Hematopoietic multipotent progenitor cell treated with erythropoietin and hydrocortisone succinate and interleukin-3 and kit ligand, for 17 days (in vitro differentiated cells): ENCODE measurements around the gene NPR2.

Experiments used
- DNase-seq: peaks from one replicate; pipeline ENCODE4 v3.0.0-alpha.2; 2015; ENCODE audit warnings: low spot score

Gene NPR2

DNA sequence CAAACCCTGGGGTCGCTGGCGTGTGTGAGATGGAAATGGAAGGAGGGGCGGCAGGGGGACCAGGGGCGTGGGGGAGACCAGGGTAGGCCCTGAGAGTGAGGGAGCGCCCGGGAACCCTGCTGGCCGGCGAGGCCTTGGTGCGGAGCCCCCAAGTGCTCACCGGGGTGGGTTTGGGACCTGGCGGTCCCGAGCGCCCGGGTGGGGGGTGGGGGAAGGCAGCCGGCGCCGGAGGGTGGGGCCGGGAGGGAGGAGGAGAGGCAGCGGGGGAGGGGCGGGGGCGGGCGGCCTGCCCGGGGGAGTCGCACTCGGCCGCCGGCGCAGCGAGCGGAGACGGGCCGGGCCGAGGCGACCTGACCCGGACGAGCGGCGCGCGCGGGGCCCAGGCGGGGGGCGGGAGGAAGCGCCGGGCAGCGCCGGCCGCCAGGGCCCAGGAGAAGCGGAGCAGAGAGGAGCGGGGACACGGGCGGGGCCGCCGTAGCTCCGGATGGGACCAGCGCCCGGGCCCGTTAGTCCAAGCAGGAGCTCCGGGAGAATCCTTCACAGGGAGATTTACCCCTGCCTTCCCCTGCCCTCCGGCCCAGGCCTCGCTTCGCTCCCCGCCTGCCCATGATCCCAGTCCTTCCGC is at the start of gene NPR2:
Gene NPR2, plus strand, starts transcription at position 295 of the 625 bp plus-strand sequence. CDS start 818 bp downstream, outside the sequence.
- DNase-seq, result no peak

DNA sequence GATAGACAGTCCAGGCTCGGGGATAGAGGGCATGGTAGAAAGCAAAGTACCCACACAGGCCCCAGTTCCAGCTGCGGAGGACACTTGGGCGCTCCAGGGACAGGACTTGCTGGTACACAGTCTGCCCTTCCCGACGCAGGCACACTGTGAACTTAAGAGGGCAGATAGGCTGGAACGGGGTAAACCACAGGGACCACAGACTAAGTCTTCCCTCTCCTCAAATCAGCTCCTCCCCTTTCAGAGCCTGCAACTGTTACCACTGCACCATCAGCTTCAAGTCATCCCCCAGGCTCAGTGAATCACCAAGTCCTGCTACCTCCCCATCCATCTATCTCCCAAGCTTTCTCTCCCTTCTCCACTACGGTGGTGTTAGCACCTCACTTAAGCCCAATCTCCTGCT is 49.7 kb upstream of the NPR2 start:
- DNase-seq, result no peak

DNA sequence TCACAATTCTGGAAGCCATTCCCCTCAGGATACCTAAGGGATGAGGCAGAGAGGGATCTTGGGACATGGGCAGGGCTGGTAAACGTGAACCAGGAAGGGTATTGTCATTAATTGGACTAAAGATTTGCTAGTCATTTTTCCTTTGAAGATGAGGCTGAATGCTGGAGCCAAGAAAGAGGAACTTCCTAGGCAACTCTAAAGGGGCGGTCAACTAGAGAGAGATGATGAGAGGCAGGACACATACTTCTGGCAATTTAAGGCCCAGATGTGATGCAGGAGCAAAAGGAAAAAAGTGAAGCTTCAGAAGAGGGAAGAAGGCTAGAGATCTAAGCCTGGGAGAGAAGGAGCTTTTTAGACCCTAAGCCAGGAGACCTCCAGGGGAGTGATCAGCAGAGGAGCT is 47.9 kb upstream of the NPR2 start:
- no peak for DNase-seq

DNA sequence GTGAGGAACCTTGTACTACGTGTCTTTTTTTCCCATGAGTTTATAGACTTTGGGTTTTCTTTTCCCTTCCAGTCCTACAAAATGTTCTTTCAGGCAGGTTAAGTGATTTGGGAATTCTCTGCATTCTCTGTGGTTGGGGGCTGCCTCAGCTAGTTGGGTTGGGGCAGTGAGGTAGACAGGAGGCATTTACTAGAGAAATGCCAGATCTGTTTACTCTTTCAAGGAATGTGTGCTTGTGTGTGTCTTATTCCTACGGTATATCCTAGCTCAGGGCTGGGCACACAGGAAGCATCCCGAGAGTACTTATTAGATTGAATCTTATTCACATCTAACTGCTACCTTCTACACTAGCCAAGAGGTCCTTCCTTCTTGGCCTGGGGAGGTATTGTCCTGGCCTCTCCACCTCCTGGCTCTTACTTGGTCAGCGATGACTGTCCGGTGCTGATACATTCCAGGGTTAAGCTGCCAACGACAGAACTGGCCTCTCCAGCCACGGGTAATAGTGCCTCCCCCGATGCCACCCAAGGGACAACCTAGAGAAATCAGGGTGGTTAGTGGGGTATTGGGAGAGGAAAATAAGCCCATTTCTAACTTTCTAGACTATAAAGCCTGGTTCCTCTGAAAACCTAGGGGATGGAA is 47.4 kb upstream of the NPR2 start:
- DNase-seq, result no peak

DNA sequence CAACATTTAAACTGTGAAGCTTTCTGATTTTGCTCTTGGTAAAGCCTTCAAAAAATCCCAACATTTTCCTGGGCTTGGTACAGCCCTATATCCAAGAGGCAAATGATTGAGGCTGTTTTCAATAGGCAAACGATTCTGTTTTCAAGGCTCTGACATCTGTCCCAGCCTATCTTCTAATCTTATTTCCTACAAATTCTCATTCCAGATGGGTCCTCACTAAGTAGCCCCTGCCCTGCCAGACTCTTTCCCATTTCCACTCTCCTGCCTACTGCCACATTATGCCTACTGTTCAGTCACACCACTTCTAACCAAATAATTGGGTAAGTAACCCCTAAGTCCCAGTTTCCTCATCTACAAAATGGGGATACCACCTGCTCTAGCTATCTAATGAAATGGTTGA is 45.8 kb upstream of the NPR2 start:
- no peak for DNase-seq

DNA sequence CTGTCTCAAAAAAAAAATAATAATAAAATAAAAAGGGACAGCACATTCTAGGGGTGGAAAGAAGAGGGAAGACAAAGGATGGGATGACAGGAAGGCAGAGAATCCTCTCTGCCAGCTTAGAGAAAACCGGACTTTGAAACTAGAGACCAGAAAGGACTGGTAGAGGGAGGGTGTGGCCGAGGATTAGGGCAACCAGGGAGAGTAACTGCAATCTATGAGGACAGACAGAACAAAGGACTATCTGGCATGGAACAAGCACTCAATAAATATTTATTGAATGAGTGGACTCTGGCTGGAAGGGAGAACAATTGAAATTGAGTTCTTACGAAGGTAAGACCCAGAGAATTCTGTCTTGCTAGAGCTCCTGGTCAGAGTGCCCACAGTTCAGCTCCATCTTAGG is 44.8 kb upstream of the NPR2 start:
- DNase-seq, result no peak

DNA sequence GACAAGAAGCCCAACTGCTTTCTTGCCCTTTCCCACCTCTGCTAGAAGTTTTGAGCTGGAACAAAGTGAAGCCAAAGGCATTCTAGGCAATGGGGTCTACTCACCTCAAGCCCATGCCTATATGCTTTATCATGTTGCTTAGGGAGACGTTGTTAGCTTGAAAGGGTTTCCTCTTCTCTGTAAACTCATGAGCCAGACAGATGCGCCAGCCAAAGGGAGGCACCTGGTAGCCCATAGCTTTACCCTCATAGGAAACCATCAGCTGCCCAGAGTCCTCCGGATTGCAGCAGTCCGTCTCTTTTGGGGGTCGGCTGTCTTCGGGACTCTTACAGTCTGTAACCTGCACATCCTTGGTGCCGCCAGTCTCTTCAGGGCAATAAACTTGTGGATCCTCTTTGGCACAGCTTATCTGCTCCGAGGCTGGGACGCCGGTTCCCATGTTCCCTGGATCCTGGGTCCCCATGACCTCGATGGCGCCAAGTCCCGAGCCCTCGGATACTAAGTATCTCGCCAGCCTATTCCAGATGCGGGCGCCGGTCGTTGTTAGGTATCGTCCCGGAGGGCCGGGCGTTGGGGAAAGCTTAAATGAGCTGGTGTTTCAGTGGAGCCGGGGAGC is 43.0 kb upstream of the NPR2 start:
- no peak for DNase-seq

DNA sequence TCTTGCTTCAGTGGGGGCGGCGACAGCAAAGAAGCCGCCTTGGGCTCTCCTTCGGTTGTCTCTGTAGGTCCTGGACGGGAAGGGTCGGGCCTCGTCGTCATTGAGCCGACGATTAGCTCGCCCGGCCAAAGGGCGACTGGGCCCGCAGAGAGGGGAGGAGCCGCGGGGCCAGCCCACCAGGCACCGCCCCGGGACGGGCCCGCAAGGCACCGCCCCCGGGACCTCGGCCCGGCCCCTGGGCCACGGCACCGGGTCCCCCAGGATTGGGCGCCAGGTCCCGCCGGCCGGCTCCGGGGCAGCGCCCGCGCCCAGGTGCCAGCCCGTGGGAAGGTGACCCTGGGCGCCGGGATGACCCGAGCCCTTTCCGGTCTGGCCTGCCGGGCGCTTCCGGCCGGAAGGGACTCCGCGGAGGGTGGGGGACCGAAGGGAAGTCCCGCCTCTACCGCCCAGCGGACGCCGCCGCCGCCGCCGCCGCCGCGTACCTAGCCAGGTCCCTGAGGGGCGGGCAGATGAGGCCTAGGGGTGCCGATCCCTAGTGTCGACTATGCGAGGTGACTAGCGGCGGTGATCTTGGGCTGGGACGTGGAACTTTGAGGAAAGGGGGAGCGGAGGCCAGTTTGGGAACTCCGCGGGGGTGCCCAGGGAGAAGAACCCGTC is 42.4 kb upstream of the NPR2 start, which contains the start of the genes GBA2 and RGP1:
Gene GBA2, minus strand, starts transcription at position 371 of the 657 bp plus-strand sequence. CDS start 524 bp downstream, outside the sequence.
Gene RGP1, plus strand, starts transcription at position 430 of the 657 bp plus-strand sequence. CDS start 469 bp downstream, outside the sequence.
- DNase-seq, result peak; percentile 73

DNA sequence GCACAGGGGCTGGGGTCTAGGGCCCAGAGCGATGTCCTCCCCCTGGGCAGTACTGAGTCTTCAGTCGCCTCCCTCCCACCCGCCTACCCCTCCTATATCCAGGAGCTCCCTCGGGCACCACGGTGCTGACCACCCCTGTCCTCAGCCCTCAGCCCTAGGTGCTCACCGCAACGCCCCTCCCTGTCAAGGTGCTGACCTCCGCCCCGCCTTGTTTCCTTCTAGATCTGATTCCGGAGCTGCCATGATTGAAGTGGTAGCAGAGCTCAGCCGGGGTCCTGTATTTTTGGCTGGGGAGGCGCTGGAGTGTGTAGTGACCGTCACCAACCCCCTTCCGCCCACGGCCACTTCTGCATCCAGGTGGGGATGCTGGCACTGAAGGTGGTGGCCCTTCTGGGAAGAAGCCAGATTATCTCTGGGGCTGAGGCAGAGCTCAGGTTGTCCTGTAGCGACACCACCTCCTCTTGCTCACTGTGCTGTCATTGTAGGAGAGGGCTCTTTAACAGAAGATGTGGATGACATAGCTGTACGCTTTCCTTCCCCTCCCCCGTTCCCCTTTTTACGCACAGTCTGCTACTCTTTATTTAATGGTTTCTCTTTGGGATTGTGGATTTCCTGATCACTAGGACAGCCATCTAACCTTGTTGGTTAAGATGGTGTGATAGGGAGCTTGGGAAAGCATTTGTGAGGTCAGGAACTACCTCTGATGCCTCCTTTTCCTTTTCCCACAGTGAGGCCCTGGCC is 41.7 kb upstream of the NPR2 start:
- DNase-seq, result peak; percentile 20

DNA sequence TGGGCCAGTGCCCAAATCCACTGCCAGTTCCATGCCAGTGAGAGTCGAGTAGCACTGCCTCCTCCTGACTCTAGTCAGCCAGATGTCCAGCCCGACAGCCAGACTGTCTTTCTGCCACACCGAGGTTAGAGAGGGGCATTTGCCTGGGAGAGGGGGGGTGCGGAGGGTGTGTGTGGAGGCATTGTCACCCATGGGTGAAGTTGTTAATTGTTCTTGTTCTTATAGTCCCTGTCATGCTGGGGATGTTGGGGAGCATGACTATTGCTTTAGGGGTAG is 41.2 kb upstream of the NPR2 start:
- DNase-seq, result no peak

DNA sequence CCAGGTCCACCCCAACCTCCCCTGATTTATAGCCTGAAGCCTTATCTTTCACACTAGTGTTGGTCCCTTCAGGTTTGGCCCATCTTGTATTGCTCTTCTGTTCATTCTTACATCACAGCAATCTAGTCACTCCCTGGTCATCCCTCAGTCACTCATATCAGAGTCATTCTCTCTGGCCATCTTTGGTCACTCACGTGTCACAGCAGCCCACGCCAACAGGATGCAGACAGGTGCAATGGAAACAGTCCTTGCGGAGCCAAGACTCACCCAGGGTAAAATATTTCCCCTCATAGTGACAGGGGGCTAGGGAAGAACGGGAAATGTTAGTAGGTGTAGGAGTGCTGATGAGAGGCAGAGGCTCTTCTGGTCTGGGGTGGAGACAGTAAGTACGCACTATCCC is 37.9 kb upstream of the NPR2 start:
- DNase-seq, result no peak

DNA sequence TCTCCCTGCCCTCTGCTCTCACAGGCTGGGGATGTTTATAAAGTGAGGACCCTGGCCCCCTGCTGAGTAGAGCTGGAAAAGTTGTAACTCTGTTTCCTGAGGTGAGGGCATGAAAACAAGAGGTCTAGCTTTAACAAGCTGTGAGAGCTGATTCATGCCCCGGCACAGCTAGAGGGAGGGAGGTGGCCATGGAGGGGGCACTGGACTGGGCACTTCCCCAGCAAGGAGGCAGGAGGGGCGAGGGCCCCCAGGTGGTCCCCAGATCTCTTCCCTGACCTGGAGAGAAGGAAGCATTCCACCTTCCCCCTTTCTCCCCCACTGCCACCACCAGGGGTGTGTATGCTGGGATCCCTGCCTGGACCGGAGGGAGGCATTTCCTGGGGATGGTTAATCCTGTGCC is 37.1 kb upstream of the NPR2 start, which contains the start of gene MSMP:
Gene MSMP, minus strand, starts transcription at position 13 of the 400 bp plus-strand sequence. CDS start 147 bp downstream, outside the sequence.
- DNase-seq, result no peak

DNA sequence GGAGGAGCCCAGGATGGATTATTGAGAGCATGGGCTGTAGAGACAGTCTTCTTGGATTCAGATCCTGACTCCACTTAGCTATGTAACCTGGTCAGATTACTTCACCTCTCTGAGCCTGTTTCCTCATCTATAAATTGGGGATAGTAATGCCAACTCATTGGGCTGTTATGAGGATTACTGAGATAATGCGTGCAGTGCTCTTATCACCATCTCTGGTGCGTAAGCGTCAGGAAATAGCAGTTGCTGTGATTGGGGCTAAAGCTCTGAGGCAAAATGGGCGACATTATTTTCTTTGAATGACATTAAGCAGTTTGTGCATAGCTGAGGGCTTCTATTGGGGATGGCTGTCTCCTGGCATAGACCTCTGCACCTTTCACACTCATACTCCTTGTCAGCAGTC is 36.3 kb upstream of the NPR2 start:
- no peak for DNase-seq

DNA sequence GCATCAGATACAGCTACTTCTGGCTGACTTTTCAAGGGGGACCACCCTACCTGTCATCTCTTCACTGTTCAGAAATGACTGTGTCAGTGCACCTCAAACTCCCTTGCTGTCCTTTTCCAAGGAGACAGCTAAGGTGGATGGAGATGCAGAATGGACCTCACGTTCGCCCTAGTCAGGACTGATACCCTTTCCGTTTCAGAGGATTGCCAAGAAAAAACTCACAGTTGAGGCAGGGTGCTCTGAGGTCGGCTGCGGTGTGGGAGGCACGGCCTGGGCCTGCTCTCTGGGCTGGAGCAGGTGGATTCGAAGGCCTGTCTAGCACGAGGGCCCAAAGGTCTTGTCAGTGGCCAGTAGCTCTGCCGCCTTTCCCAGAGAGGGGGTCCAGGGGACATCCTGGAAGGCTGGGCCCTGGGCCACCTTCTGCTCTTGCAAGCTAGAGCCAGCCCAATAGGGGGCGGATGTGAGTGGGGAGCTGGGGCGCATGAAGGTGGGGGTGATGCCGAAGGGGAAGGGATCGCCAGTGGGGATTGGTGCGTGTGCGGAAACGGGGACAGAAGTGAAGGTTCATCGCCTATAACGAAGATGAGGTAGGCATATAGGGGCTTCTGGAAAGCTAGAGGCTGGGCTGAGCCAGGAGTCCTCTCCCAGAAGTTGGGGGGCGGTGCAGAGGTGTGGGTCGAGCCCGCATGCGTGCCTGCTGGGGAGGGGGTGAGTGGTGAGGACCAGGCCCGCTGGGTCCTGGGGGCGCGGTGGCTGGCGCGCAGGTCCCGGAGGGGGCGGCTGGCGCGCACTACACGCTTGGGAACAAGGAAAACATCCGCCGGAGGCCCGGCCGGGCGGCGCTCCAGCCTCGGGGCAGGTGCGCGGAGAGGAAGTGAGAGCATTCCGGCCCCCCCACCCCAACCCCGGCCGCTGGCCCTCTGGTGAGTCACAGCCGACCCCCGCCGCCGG is 34.8 kb upstream of the NPR2 start:
- peak; percentile 39 for DNase-seq

DNA sequence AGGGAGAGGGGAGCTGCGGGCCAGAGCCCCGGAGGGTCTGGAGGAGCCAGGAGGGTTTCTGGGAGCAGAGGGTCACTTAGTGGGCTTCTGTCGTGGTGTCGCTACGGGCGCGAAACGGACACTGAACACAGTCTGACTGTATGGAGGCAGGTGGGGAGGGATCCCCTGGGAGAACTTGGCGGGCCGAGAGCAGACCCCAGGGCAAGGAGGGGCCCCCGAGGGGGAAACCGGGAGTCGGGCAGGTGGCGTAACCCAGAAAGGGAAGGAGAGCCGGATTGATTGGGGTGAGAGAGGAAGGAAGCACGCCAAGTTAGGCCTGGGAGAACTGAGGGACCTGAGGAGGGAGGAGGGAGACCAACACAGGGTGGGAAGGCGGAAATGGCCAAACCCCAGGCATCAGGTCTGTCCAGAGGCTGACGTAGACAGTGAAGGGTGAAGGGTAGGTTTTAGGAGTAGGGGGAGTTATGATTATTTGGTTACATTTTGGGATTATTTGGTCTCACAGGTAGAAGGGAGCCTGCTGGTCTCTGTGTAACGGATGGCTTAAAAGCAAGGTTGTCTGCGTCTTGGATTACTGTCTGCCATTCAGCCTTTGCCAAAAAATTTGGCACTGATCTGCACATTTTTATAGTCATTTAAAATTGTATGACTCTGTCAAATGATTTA is 34.0 kb upstream of the NPR2 start:
- no peak for DNase-seq

DNA sequence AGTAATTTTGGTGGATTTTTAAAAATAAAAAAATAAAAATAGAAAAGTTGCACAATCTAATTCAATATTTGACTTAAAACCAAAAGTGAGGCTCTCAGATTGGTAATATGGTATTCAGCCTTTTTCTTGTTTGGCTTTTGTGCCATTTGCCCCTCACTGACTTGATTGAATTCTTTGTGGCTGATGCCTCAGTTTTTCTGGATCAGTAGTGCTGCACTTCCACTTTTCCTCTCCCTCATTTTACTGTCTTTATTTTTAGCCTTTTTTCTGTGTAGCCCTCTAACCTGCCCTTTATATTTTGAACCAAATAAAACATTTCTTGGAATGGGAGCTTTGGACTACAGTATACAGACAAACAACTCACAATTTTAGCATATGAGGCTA is 33.5 kb upstream of the NPR2 start:
- no peak for DNase-seq

DNA sequence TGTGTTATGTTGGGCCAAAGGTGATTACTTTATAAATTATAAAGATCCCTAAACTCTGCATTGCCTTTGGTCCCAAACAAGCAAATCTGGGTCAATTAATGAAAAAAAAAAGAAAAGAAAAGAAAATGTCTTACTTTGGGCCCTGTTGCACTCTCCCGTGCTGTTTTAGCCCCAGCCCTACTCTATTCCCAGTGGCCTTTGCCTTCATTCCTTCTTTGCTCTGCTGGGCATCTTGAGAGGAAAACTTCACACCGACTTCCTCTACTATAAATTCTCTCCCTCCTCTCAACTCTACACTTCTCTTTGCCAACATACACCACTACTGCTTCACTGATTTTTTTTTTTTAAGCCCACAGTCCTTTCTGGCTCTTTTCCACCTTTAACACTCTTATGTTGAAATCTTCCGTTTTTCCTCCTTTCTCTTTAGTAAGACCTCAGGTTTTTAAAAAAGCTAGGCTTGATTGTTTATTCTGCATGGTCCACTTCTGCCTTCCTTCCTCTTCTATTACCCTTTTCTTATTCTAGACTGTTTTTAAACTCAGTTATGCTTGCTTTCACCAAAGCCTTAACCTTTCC is 32.8 kb upstream of the NPR2 start:
- no peak for DNase-seq

DNA sequence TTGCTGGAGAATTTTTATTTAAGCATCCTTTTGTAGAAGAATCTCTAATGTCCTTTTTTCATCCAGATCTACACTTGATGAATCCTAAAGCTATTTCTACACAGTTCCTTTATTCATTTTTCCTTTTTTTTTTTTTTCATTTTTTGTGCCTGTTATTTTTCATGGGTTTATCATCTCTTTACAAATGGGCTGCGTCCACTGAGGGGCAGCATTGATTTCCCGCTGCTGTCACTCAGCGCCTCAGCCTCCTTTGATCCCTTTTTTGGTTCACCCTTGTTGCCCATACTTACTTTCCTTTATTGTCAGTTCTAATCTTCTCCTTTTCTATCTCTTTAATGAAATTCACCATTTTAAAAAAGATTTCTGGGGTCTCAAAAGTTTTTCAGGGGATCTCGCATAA is 31.6 kb upstream of the NPR2 start:
- DNase-seq, result no peak

DNA sequence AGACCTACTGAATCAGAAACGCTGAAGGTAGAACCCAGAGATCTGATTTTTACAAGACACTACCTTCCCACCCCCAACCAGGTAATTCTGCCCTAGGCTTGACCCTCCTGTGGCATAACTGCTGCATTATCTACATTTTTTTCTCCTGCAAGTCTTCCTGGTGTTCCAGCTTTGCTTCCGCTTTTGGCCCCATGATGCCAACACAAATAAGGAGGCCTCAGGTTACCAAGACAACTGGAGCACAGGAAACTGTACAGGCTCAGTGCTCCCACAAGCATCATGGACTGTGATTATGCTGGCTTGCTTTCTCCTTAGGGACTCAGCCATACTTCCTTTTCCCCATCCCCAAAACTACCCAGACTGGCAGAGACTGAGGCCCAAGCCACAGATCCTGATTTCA is 30.7 kb upstream of the NPR2 start:
- DNase-seq, result no peak

DNA sequence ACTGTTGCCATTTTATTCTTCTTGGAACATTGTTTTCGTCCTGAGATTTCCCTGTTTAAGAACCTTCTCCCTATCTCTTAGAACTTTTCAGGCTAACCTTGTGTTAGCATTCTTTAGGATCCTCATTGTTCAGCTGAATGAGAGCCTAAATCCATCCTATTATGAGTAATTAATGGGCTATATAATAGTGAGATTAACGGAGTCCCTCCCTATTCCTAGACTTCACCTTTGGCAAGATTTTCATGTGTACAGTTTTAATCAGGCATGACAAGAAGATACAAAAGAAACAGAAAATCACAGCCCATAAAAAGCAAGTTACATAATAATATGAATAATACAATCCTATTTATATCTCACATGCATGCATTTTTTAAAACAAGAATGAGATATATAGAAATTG is 28.2 kb upstream of the NPR2 start:
- DNase-seq, result no peak
